Measurements from ENCODE around the gene BATF3. TPM values are rescaled to one million over a fixed set of nuclear protein-coding genes. Genes with fewer than 3 reads are reported as not detected.

BATF3 gene
- total RNA-seq, 1 experiment from 2014 or later = 1.3 TPM

- Histone ChIP-seq H3F3A (ENCODE audit: insufficient read depth, low read depth) (peaks cover 18% of the 10 kb centered on the region), H3K36me3 (ENCODE audit: low read depth) (no peaks in the 10 kb centered on the region), H3K9me2 (ENCODE audit: insufficient read depth) (no peaks in the 10 kb centered on the region), H3K27me3 (ENCODE audit: insufficient read depth, low read depth) (no peaks in the 10 kb centered on the region), H4K20me1 (ENCODE audit: insufficient read depth) (no peaks in the 10 kb centered on the region), H3K27ac (no peak overlapping the region), H3K4me2 (peak overlapping the region; percentile 56), H3K79me2 (ENCODE audit: low read depth) (no peaks in the 10 kb centered on the region), H2AFZ (no peak overlapping the region), H3K4me3 (no peak overlapping the region), H3K4me1 (replicated peaks; ENCODE audit: insufficient read depth) (peaks cover 35% of the 10 kb centered on the region), H3K9me3 (ENCODE audit: insufficient read depth, low read depth) (no peaks in the 10 kb centered on the region)
- intact Hi-C loops (cut with micrococcal nuclease; ENCODE audit: unreplicated experiment) = loop anchor here (5.0 kb wide), 1 partner anchor 211 kb away; no protein-coding TSS in a partner anchor
- TF ChIP-seq EZH2 (IDR thresholded peaks at IDR 0.05; ENCODE audit: low read depth) (no peak), CTCF (conservative IDR thresholded peaks at IDR 0.05) (no peak)
- no peak for DNase-seq
- BruUV-seq (replicated peaks) = no TSS peak
- CTCF ChIA-PET = interaction anchor here (0.5 kb wide), 1 partner anchor 109 kb away, joined by 3 read pairs; no protein-coding TSS in a partner anchor
- POLR2A ChIA-PET (ENCODE audit: unreplicated experiment) = interaction anchor here (0.6 to 1.7 kb wide), 2 partner anchors 60 to 170 kb away, joined by 7 to 16 read pairs; partner anchors contain the start of gene ATF3
Measured at GRCh38 chr1:212668477-212668876, 31.2 kb downstream of the BATF3 start.

DNA sequence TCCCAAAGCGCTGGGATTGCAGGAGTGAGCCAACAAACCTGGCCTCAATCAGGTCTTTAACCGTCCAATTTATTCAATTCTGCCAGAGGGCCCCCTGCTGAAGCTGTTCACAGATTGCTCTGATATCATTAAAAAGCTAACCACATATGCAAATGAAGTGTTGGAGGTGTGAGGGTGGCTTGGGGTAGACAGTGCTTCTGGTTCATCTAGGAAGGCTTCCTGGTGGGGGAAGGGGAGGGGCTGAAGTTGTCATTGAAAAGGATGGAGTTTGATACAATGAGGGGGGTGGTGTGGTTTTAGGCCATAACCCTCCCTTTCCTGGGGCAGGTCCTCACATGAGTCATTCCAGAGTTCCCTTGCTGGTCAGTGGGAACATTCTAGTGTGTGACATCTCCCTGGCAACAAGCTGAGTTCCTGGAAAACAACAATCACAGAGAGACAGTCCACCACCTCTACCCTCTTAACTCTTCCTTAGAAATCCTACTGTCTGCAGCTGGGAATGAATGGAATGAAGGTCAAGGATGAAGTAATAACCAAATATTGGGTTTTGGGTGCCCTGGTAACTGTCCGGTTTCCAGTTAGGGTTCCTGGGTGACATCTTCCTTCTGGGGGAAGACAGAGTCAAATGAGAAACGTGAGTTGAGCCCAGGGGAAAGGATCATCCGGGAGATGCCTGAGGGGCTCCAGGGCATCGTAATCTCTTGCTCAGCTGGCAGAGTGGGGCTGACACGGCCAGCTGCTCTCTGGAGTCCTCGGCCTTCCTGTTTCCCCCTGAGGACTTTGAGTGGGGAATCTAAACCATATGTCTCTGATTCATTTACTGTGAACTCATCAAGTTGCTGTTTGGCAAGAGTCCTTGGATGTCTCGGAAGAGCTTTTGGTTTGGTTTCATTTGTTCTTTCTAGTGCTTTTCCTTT, 32.2 kb downstream of the BATF3 start:
- H3K9me2 ChIP-seq (ENCODE audit: insufficient read depth) = no peaks in the 10 kb centered on the region
- ChIA-PET CTCF (interaction anchor here (0.5 kb wide), 1 partner anchor 110 kb away, joined by 3 read pairs; no protein-coding TSS in a partner anchor), POLR2A (ENCODE audit: unreplicated experiment) (interaction anchor here (0.6 to 1.7 kb wide), 2 partner anchors 59 to 620 kb away, joined by 4 to 16 read pairs; partner anchors contain the start of gene ATF3)
- H3K27ac ChIP-seq = peak overlapping the region; percentile 30; the same call in 1 of the 2 replicates
- no peaks in the 10 kb centered on the region for H3K36me3 ChIP-seq (ENCODE audit: low read depth)
- TF ChIP-seq EZH2 (IDR thresholded peaks at IDR 0.05; ENCODE audit: low read depth) (no peak), CTCF (conservative IDR thresholded peaks at IDR 0.05) (no peak)
- DNase-seq = peak; percentile 70 to 96
- peak overlapping the region; percentile 56 for H3K4me2 ChIP-seq
- H2AFZ ChIP-seq = no peak overlapping the region
- peaks cover 18% of the 10 kb centered on the region for H3F3A ChIP-seq (ENCODE audit: insufficient read depth, low read depth)
- H3K79me2 ChIP-seq (ENCODE audit: low read depth) = no peaks in the 10 kb centered on the region
- BruUV-seq (replicated peaks) = no TSS peak
- H3K27me3 ChIP-seq (ENCODE audit: insufficient read depth, low read depth) = no peaks in the 10 kb centered on the region
- peaks cover 35% of the 10 kb centered on the region for H3K4me1 ChIP-seq (replicated peaks; ENCODE audit: insufficient read depth)
- no peaks in the 10 kb centered on the region for H3K9me3 ChIP-seq (ENCODE audit: insufficient read depth, low read depth)
- H4K20me1 ChIP-seq (ENCODE audit: insufficient read depth) = no peaks in the 10 kb centered on the region
- peak overlapping the region; percentile 6; the same call in 1 of the 2 replicates for H3K4me3 ChIP-seq
- intact Hi-C loops (cut with micrococcal nuclease; ENCODE audit: unreplicated experiment) = loop anchor here (1.0 to 5.0 kb wide), 4 partner anchors 31 to 210 kb away; partner anchors contain the start of genes ATF3 and BATF3

- Histone ChIP-seq H3K4me1 (replicated peaks; ENCODE audit: insufficient read depth) (peaks cover 25% of the 10 kb centered on the region), H3K27me3 (ENCODE audit: insufficient read depth, low read depth) (no peaks in the 10 kb centered on the region), H3K36me3 (ENCODE audit: low read depth) (no peaks in the 10 kb centered on the region), H3K9me2 (ENCODE audit: insufficient read depth) (no peaks in the 10 kb centered on the region), H3F3A (ENCODE audit: insufficient read depth, low read depth) (peaks cover 18% of the 10 kb centered on the region), H3K27ac (no peak overlapping the region), H3K79me2 (ENCODE audit: low read depth) (no peaks in the 10 kb centered on the region), H3K4me2 (no peak overlapping the region), H3K9me3 (ENCODE audit: insufficient read depth, low read depth) (no peaks in the 10 kb centered on the region), H4K20me1 (ENCODE audit: insufficient read depth) (no peaks in the 10 kb centered on the region), H2AFZ (no peak overlapping the region), H3K4me3 (no peak overlapping the region)
- ChIA-PET POLR2A (ENCODE audit: unreplicated experiment) (no interaction called here), CTCF (no interaction called here)
- intact Hi-C loops (cut with micrococcal nuclease; ENCODE audit: unreplicated experiment) = loop anchor here (2.0 to 5.0 kb wide), 2 partner anchors 33 to 209 kb away; partner anchors contain the start of gene BATF3
- no TSS peak for BruUV-seq (replicated peaks)
- TF ChIP-seq EZH2 (IDR thresholded peaks at IDR 0.05; ENCODE audit: low read depth) (no peak), CTCF (conservative IDR thresholded peaks at IDR 0.05) (no peak)
- no peak for DNase-seq
Measured at GRCh38 chr1:212666116-212666775, 33.4 kb downstream of the BATF3 start.
